NCI-H1105 (cell line): Measurements from ENCODE around the gene CXCL12.

Experiments used
- DNase-seq: peaks from one replicate; lab custom pipeline; 2025; lab: John Stamatoyannopoulos, UW

Gene CXCL12

GRCh38 chr10:44385026-44385695, at the start of gene CXCL12:
CXCL12 (minus strand) TSS chr10:44385097; CDS start chr10:44385005, 92 bp downstream.
- DNase-seq = no peak

- no peak for DNase-seq
Observed at GRCh38 chr10:44427479-44427878, 42.6 kb upstream of the CXCL12 start.

- DNase-seq = no peak
Observed at GRCh38 chr10:44427037-44427436, 42.1 kb upstream of the CXCL12 start.

DNA sequence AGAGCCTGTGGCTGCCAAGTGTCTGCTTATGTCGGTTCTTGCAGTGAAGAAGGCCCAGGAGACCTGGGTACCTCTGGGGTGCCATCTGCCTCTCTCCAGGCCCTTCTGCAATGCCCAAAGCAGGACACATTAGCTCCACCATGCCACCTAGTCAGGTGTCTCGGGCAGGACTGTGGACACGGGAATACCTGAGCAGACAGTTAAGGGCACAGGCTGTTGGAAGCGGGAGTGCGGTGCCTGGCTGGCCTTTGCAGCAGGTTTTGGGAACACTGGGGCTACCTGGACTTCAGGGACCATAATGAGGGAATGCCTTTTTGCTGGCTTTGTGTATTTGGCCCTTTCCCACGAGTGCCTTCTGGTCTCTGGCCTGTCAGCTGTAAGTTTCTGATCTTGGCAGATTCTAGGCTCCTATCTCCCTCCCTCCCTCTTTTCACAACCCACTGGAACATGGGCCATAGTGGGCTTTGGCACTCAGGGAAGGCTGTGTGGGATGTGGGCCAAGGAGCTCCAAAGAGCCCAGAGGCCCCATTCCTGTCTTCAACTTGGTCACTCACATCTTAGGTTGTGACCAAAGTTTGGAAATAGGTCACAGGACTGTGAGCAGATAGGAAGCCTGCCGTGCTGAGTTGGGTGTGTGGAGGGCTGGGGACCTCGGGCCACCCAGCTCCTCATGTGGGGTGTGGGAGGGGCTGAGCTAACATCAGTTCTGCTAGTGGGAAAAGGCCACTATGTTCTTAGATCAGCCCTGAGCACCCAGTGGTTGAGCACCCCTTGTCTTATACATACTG, 41.5 kb upstream of the CXCL12 start:
- no peak for DNase-seq

GRCh38 chr10:44425466-44425865, 40.6 kb upstream of the CXCL12 start:
- DNase-seq = no peak

DNA sequence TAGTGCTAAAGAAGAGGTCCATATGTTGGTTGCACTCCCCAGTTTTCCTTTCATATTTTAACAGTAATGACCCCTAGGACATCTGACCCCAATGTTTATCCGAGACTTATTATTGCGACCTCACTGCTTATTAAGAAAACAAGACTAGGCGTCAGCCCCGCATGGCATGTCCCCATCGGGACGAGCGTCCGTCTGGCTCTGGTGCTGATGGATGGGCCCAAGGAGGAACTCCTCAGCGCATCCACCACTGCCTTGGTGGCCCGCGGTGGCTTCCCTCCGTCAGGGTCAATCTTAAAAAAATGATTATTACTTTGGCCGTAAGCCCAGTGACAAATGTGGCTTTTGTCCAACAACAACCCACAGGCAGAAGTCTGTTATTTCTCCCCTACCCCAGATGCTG, 40.1 kb upstream of the CXCL12 start:
- no peak for DNase-seq

DNA sequence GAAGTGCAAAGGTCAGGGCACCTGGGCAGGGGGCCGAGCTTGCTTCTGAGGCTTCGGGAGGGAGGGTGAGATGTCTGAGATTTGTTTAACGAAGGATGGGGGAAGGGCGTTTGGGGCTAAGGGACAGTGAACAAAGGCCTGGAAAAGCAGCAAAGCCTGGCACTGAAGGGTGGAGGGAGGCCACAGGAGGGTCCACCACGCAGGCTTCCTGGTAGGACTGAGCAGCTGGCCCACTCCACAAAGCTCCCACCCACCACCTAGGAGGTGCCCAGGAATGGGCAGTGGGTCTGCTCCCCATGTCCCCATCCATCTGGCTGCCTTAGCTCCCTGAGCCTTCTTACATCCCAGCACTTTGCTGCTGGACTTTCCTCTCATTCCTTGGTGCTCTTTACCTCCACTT, 39.4 kb upstream of the CXCL12 start:
- DNase-seq = no peak

GRCh38 chr10:44422570-44423101, 37.7 kb upstream of the CXCL12 start:
- no peak for DNase-seq

GRCh38 chr10:44422153-44422552, 37.3 kb upstream of the CXCL12 start:
- no peak for DNase-seq

DNA sequence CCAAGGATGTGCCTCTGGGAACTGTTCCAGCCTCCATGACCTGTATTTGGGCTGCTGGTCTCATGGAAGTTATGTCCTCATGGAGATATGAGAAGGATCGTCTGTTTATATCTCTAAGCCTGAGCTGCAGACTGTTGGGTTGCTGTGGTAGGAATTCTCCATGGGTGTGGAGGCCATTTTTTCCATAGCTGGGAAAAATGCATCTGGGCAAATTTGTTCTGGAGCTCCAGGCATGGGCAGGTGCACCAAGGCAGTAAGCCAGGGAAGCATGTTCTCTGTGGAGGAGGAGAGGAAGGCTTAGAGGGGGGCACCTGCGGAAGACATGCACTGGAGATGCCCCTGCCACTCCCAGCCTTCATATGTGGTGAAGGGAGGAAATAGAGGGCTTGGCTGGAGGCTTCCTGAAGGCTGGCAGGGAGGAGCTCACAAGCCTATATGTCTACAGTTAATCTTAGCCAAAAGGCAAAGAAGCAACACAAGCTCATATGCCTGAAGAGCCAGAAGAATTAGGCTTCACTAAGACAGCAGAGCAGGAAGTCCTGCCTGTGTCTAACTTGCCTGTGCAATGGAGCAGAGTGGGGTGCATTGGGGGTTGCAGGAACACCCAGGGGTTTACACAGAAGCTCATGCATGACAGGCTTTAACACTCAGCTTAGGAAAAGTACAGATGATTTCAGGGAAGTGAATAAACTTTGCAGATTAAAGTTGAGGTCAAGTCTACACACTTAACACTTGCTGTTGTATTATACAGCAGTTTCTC, 35.1 kb upstream of the CXCL12 start:
- DNase-seq = no peak

GRCh38 chr10:44418637-44419036, 33.7 kb upstream of the CXCL12 start:
- no peak for DNase-seq

GRCh38 chr10:44417761-44418160, 32.9 kb upstream of the CXCL12 start:
- DNase-seq = no peak

DNA sequence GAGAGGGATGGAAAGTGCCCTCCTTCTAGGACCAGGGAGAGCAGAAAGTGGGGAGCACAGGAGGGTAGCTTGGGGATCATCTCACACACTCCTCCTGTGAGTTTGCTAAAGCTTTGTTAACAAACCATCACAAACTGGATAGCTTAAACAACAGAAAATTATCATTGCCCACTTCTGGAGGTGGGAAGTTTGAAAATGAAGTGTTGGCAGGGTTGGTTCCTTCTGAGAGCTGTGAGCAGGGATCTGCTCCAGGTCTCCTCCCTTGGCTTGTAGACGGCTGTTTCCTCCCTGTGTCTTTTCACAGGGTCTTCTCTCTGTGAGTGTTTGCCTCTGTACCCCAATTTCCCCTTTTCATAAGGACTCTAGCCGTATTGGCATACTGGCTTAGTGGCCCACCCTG, 32.0 kb upstream of the CXCL12 start:
- no peak for DNase-seq

- no peak for DNase-seq
Observed at GRCh38 chr10:44416021-44416771, 31.3 kb upstream of the CXCL12 start.

DNA sequence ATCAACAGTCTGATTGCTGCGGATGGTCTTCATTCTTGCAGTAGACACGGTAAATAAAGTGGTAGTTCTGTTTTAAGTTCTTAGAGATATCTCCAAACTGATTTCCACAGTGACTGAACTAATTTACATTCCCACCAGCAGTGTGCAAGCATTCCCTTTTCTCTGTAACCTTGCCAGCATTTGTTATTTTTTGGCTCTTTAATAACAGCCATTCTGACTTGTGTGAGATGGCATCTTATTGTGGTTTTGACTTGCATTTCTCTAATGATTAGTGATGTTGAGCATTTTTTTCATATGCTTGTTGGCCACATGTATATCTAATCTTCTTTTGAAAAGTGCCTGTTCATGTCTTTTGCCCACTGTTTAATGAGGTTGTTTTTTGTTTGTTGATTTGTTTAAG, 30.2 kb upstream of the CXCL12 start:
- no peak for DNase-seq

GRCh38 chr10:44413416-44413815, 28.5 kb upstream of the CXCL12 start:
- no peak for DNase-seq

DNA sequence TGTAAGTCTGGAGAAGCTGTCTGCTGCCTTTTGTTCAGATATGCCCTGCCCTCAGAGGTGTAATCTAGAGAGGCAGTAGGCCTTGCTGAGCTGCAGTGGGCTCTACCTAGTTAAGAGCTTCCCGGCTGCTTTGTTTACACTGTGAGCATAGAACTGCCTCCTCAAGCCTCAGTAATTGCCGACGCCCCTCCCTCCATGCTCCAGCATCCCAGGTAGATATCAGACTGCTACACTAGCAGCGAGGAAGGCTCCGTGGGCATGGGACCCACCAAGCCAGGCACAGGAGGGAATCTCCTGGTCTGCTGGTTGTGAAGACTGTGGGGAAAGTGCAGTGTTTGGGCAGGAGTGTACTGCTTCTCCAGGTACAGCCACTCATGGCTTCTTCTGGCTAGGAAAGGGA, 26.4 kb upstream of the CXCL12 start:
- DNase-seq = no peak

GRCh38 chr10:44404741-44405437, 20.0 kb upstream of the CXCL12 start:
- DNase-seq = no peak

- DNase-seq = no peak
Observed at GRCh38 chr10:44402465-44403195, 17.7 kb upstream of the CXCL12 start.

GRCh38 chr10:44400541-44400940, 15.6 kb upstream of the CXCL12 start:
- no peak for DNase-seq
